Skeletal muscle tissue (tissue), 4 donors: ENCODE results near the gene NOS3. TPM values are rescaled to one million over a fixed set of nuclear protein-coding genes. Genes with fewer than 3 reads are reported as not detected.
A peak's percentile ranks its signal among the peaks of the same experiment; 100 is the strongest.

Experiments
- H3K27ac ChIP-seq: one replicate; pipeline ENCODE4 v1.7.0; 2013; ENCODE audit warnings: mild to moderate bottlenecking, low read depth, low read length, inconsistent platforms
- H3K27me3 ChIP-seq, 3 donors: one replicate each; pipeline ENCODE4 v1.7.0; 2013; ENCODE audit warnings: low read length in 3 of 3; ENCODE audit not compliant: control insufficient read depth in 3 of 3, insufficient read depth in 3 of 3
- H3K36me3 ChIP-seq, 3 donors: one replicate each; pipeline ENCODE4 v1.7.0; 2013; ENCODE audit warnings: low read length in 3 of 3; ENCODE audit not compliant: control insufficient read depth in 3 of 3, insufficient read depth in 3 of 3
- H3K4me1 ChIP-seq, 3 donors: one replicate each; pipeline ENCODE4 v1.7.0; 2013; ENCODE audit warnings: low read length in 3 of 3, mild to moderate bottlenecking in 3 of 3; ENCODE audit not compliant: control insufficient read depth in 3 of 3, insufficient read depth in 3 of 3
- H3K4me3 ChIP-seq, 3 donors: one replicate each; pipeline ENCODE4 v1.7.0; 2013; ENCODE audit warnings: low read length in 3 of 3
- H3K9ac ChIP-seq, 3 donors: one replicate each; pipeline ENCODE4 v1.7.0; 2013; ENCODE audit warnings: low read length in 3 of 3, mild to moderate bottlenecking in 3 of 3, moderate library complexity in 2 of 3, low read depth in 1 of 3
- H3K9me3 ChIP-seq, 3 donors: one replicate each; pipeline ENCODE4 v1.7.0; 2013; ENCODE audit warnings: low read length in 3 of 3; ENCODE audit not compliant: control insufficient read depth in 3 of 3
- total RNA-seq: library from RNA; depleted of rRNA; stranded (reverse); fragments of >200 nt; gene quantifications from one replicate; pipeline ENCODE4 v1.2.3, GENCODE V29; 2014
- donor health status: Osteomylitis.

Gene NOS3
- total RNA-seq, 1 donor from 2014 or later, result 4.7 TPM

- peaks cover 56 to 84% (median 75%) of the 10 kb centered on the region in 3 donors for H3K27me3 ChIP-seq
These were observed 18.1 kb upstream of the NOS3 start for GRCh38 chr7:150972741-150973140.

GRCh38 chr7:150973571-150974451, 17.0 kb upstream of the NOS3 start:
- peaks cover 57 to 88% (median 75%) of the 10 kb centered on the region in 3 donors for H3K27me3 ChIP-seq
- peaks cover 26 to 58% (median 45%) of the 10 kb centered on the region in 3 donors for H3K4me1 ChIP-seq
- no peak overlapping the region for H3K27ac ChIP-seq
- H3K9ac ChIP-seq, result no peak overlapping the region
- H3K36me3 ChIP-seq, result no peaks in the 10 kb centered on the region
- no peaks in the 10 kb centered on the region for H3K9me3 ChIP-seq
- no peak overlapping the region for H3K4me3 ChIP-seq

More at GRCh38 chr7:150972741-150973140, 18.1 kb upstream of the NOS3 start:
- Histone ChIP-seq H3K9ac (no peak overlapping the region), H3K9me3 (no peaks in the 10 kb centered on the region), H3K27ac (no peak overlapping the region), H3K36me3 (no peaks in the 10 kb centered on the region), H3K4me3 (no peak overlapping the region), H3K4me1 (peaks cover 29 to 63% (median 53%) of the 10 kb centered on the region in 3 donors)

GRCh38 chr7:150974468-150975391, 16.1 kb upstream of the NOS3 start:
- H3K27ac ChIP-seq, result no peak overlapping the region
- H3K4me3 ChIP-seq, result peak overlapping the region in 2 of 3 donors; percentile 45 to 59
- peaks cover 57 to 84% (median 72%) of the 10 kb centered on the region in 3 donors for H3K27me3 ChIP-seq
- peaks cover 19 to 49% (median 36%) of the 10 kb centered on the region in 3 donors for H3K4me1 ChIP-seq
- H3K9ac ChIP-seq, result no peak overlapping the region
- H3K9me3 ChIP-seq, result no peaks in the 10 kb centered on the region
- H3K36me3 ChIP-seq, result no peaks in the 10 kb centered on the region

GRCh38 chr7:150975536-150976319, 15.1 kb upstream of the NOS3 start:
- H3K27me3 ChIP-seq, result peaks cover 66 to 84% (median 71%) of the 10 kb centered on the region in 3 donors
- H3K36me3 ChIP-seq, result no peaks in the 10 kb centered on the region
- H3K9me3 ChIP-seq, result no peaks in the 10 kb centered on the region
- no peak overlapping the region for H3K4me3 ChIP-seq
- peaks cover 19 to 48% (median 35%) of the 10 kb centered on the region in 3 donors for H3K4me1 ChIP-seq
- no peak overlapping the region for H3K9ac ChIP-seq
- no peak overlapping the region for H3K27ac ChIP-seq

- no peak overlapping the region for H3K27ac ChIP-seq
- H3K9me3 ChIP-seq, result no peaks in the 10 kb centered on the region
- H3K4me3 ChIP-seq, result peak overlapping the region in 1 of 3 donors; percentile 22
- no peaks in the 10 kb centered on the region for H3K36me3 ChIP-seq
- H3K4me1 ChIP-seq, result peaks cover 14 to 38% (median 28%) of the 10 kb centered on the region in 3 donors
- peaks cover 67 to 83% (median 70%) of the 10 kb centered on the region in 3 donors for H3K27me3 ChIP-seq
- H3K9ac ChIP-seq, result no peak overlapping the region
These were observed 14.1 kb upstream of the NOS3 start for GRCh38 chr7:150976529-150977381.

GRCh38 chr7:150977382-150978125, 13.3 kb upstream of the NOS3 start:
- H3K4me3 ChIP-seq, result no peak overlapping the region
- no peak overlapping the region for H3K27ac ChIP-seq
- no peak overlapping the region for H3K9ac ChIP-seq
- peaks cover 69 to 80% (median 70%) of the 10 kb centered on the region in 3 donors for H3K27me3 ChIP-seq
- H3K9me3 ChIP-seq, result no peaks in the 10 kb centered on the region
- peaks cover 13 to 30% (median 22%) of the 10 kb centered on the region in 3 donors for H3K4me1 ChIP-seq
- no peaks in the 10 kb centered on the region for H3K36me3 ChIP-seq

- no peaks in the 10 kb centered on the region for H3K36me3 ChIP-seq
- H3K9ac ChIP-seq, result no peak within 1 kb of the TSS
- H3K4me3 ChIP-seq, result peak within 1 kb of the TSS in 2 of 3 donors; percentile 44 to 45
- H3K9me3 ChIP-seq, result no peaks in the 10 kb centered on the region
- H3K4me1 ChIP-seq, result peaks cover 13 to 29% (median 22%) of the 10 kb centered on the region in 3 donors
- H3K27ac ChIP-seq, result no peak within 1 kb of the TSS
- H3K27me3 ChIP-seq, result peaks cover 74 to 80% (median 74%) of the 10 kb centered on the region in 3 donors
These were observed 12.6 kb upstream of the NOS3 start, which contains the start of gene KCNH2 for GRCh38 chr7:150978126-150978789. Gene KCNH2 (minus strand): TSS chr7:150978321. CDS start chr7:150977913, 408 bp downstream.
